ENCODE data around the gene COL28A1.

COL28A1 gene

GRCh38 chr7:7323921-7324320, 211.8 kb downstream of the COL28A1 start:
- DNase-seq (ENCODE audit: low read depth), result no peak
- TF ChIP-seq CTCF (IDR thresholded peaks at IDR 0.05; ENCODE audit: insufficient read depth, low read depth, low read length, missing control alignments), result no peak
- H3K4me3 ChIP-seq (ENCODE audit: low read depth, low read length), result no peak overlapping the region

DNA sequence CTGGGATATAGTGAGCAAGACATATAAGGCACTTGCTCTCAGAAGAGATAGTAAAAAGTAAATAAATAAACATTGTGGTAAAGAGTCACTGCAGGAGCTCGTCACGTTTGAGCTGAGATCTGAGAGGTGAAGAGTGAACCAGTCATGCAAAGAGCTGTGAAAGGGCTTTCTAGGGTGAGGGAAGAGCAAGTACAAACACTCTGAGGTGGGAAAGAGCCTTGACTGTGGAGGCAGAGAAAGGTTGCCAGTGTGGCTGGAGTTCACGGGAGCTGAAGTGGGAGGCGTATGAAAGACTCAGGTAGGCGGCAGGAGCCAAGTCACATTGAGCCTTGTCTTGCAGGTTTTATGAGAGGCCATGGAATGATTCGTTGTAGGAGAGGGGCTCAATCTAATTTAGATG, 212.3 kb downstream of the COL28A1 start:
- no peak for TF ChIP-seq CTCF (IDR thresholded peaks at IDR 0.05; ENCODE audit: insufficient read depth, low read depth, low read length, missing control alignments)
- peak; percentile 60 for DNase-seq (ENCODE audit: low read depth)
- H3K4me3 ChIP-seq (ENCODE audit: low read depth, low read length), result no peak overlapping the region

GRCh38 chr7:7321681-7322080, 214.0 kb downstream of the COL28A1 start:
- no peak overlapping the region for H3K4me3 ChIP-seq (ENCODE audit: low read depth, low read length)
- no peak for TF ChIP-seq CTCF (IDR thresholded peaks at IDR 0.05; ENCODE audit: insufficient read depth, low read depth, low read length, missing control alignments)
- peak; percentile 90 for DNase-seq (ENCODE audit: low read depth)

DNA sequence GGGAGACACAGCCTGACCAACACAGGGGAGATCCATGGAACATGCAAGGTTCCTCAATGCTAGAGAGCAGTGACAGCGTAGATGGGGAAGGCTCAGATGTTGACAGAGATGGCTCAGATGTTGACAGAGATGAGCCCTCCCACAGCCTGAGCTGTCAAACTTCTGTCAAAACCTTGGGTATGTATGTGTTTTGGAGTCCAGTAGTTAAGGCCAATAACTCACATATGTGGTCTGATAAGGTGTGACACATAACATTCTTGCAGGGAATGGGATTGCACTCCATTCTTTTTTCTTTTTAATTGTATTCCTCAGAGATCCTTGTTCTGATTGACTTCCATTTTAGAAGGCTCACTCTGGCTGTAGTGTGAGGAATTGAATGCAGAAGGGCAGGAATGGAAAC, 217.1 kb downstream of the COL28A1 start:
- TF ChIP-seq CTCF (IDR thresholded peaks at IDR 0.05; ENCODE audit: insufficient read depth, low read depth, low read length, missing control alignments), result no peak
- DNase-seq (ENCODE audit: low read depth), result no peak
- no peak overlapping the region for H3K4me3 ChIP-seq (ENCODE audit: low read depth, low read length)

GRCh38 chr7:7317850-7318249, 217.8 kb downstream of the COL28A1 start:
- no peak for DNase-seq (ENCODE audit: low read depth)
- TF ChIP-seq CTCF (IDR thresholded peaks at IDR 0.05; ENCODE audit: insufficient read depth, low read depth, low read length, missing control alignments), result no peak
- H3K4me3 ChIP-seq (ENCODE audit: low read depth, low read length), result no peak overlapping the region

DNA sequence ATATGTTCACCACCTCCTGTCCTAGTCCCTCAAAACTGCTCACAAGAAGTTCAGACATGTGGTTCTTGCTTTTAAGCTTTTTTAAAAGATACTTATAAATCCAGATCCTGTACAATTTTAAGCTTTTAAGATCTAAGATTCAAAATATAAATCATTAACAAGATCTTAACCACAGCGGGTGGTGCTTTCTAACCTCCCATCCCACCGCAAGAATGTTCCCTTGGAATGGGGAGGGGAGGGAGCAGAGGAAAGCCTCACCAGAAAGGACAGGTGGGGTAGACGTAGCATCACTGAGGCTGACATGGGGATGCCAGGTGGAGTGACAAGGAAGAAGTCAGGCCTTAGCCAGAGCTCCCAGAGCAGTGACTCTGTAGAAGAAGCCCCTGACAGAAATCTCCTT, 219.8 kb downstream of the COL28A1 start:
- no peak overlapping the region for H3K4me3 ChIP-seq (ENCODE audit: low read depth, low read length)
- no peak for DNase-seq (ENCODE audit: low read depth)
- no peak for TF ChIP-seq CTCF (IDR thresholded peaks at IDR 0.05; ENCODE audit: insufficient read depth, low read depth, low read length, missing control alignments)

- no peak for TF ChIP-seq CTCF (IDR thresholded peaks at IDR 0.05; ENCODE audit: insufficient read depth, low read depth, low read length, missing control alignments)
- DNase-seq (ENCODE audit: low read depth), result no peak
- H3K4me3 ChIP-seq (ENCODE audit: low read depth, low read length), result no peak overlapping the region
These were observed 223.3 kb downstream of the COL28A1 start for GRCh38 chr7:7312323-7312722.
